Brain microvascular endothelial cell (primary cell): ENCODE results near the gene NRIP3.
A peak's percentile ranks its signal among the peaks of the same experiment; 100 is the strongest.

Experiments used
- DNase-seq: peaks from one replicate; pipeline ENCODE4 v3.0.0-alpha.2; 2020
- H3K27ac ChIP-seq: fragments of 250-450 bp; sonication (Bioruptor Pico); 2 replicates; pipeline ENCODE4 v1.5.1; 2020; ENCODE audit warnings: mild to moderate bottlenecking, moderate library complexity
- H3K27me3 ChIP-seq: fragments of 250-450 bp; sonication (Bioruptor Pico); replicated peaks from 2 replicates; pipeline ENCODE4 v1.5.1; 2020; ENCODE audit warnings: mild to moderate bottlenecking
- H3K36me3 ChIP-seq: fragments of 250-450 bp; sonication (Bioruptor Pico); replicated peaks from 2 replicates; pipeline ENCODE4 v1.5.1; 2020; ENCODE audit warnings: mild to moderate bottlenecking
- H3K4me3 ChIP-seq: 2 replicates; pipeline ENCODE4 v1.5.1; 2011; ENCODE audit warnings: low read depth, mild to moderate bottlenecking, control low read depth, low read length, moderate library complexity
- in situ Hi-C: cut with HindIII; loops from 2 replicates; pipeline ENCODE4 v1.10.0; 2017; ENCODE audit warnings: low sequenced_read_pairs, low pct_ligation_motif_present
- TF ChIP-seq, protein P1 (sequence below): IDR thresholded peaks from 2 replicates; pipeline ENCODE4 v1.5.1; 2011; ENCODE audit warnings: low read depth, mild to moderate bottlenecking, moderate library complexity, low read length, control low read depth, inconsistent platforms; ENCODE audit errors: missing control alignments

NRIP3 gene

DNA sequence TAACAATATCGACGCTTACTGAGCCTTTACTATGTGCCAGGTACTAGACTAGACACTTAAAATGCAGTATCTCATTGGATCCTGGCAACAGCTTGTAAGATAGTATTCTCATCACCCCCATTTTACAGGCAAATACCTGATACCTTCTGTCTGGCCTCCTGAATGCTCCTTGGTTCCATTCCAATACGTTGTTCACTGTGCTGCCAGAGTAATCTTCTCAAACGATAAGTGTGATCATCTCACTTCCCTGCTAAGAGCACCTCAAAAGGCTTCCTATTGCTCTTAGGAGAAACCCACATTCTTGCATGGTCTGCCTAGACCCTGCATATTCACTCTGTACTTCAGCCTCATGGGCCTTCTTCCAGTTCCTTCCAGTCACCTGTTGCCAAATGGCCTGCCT is 1.3 kb upstream of the NRIP3 start:
- in situ Hi-C loops: no loop called here

DNA sequence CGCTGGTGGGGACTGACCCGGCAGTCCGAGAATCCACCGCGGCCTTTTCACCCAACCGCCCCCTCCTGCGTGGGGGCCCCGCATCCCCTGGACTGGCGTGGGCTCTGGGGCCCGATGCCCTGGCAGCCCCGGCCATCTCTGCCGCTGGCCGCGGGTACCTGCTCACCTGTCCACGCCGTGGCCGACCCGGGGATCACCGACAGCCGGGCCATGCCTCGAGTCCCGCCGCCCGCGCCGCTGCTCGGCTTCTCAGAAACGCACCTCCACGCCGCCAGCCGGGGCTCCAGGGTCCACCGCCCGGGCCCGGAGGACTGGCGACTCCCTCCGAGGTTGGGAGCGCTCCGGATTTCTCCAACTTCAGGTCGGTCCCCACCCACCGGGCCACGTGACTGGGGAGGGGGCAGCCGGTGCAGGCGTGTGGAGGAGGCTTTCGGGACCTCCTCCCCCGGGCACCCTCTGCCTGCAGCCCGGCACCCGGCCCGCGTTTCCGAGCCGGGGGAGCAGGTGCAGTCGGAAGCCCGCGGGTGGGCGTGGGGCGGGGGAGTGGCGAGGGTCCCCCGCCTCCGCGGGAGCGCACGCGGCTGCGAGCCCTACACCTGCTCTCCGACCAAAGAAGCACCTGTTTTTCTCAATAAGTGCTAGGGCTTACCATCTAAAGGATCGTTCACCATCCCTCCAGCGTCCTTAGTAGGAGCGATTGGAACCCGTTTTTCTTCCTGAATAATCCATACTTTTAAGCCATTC is 554 bp upstream of the NRIP3 start:
- DNase-seq: no peak
- peak overlapping the region; percentile 45 for H3K4me3 ChIP-seq
- no peak overlapping the region for H3K27ac ChIP-seq
- TF ChIP-seq, protein P1, sequence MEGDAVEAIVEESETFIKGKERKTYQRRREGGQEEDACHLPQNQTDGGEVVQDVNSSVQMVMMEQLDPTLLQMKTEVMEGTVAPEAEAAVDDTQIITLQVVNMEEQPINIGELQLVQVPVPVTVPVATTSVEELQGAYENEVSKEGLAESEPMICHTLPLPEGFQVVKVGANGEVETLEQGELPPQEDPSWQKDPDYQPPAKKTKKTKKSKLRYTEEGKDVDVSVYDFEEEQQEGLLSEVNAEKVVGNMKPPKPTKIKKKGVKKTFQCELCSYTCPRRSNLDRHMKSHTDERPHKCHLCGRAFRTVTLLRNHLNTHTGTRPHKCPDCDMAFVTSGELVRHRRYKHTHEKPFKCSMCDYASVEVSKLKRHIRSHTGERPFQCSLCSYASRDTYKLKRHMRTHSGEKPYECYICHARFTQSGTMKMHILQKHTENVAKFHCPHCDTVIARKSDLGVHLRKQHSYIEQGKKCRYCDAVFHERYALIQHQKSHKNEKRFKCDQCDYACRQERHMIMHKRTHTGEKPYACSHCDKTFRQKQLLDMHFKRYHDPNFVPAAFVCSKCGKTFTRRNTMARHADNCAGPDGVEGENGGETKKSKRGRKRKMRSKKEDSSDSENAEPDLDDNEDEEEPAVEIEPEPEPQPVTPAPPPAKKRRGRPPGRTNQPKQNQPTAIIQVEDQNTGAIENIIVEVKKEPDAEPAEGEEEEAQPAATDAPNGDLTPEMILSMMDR: no peak
- no peaks in the 10 kb centered on the region for H3K36me3 ChIP-seq
- H3K27me3 ChIP-seq: peaks cover 14% of the 10 kb centered on the region
- in situ Hi-C loops: no loop called here

More for the DNA sequence above, 1.3 kb upstream of the NRIP3 start:
- no peaks in the 10 kb centered on the region for H3K36me3 ChIP-seq
- H3K4me3 ChIP-seq: no peak overlapping the region
- H3K27ac ChIP-seq: no peak overlapping the region
- TF ChIP-seq, protein P1: no peak
- no peak for DNase-seq
- peaks cover 14% of the 10 kb centered on the region for H3K27me3 ChIP-seq

DNA sequence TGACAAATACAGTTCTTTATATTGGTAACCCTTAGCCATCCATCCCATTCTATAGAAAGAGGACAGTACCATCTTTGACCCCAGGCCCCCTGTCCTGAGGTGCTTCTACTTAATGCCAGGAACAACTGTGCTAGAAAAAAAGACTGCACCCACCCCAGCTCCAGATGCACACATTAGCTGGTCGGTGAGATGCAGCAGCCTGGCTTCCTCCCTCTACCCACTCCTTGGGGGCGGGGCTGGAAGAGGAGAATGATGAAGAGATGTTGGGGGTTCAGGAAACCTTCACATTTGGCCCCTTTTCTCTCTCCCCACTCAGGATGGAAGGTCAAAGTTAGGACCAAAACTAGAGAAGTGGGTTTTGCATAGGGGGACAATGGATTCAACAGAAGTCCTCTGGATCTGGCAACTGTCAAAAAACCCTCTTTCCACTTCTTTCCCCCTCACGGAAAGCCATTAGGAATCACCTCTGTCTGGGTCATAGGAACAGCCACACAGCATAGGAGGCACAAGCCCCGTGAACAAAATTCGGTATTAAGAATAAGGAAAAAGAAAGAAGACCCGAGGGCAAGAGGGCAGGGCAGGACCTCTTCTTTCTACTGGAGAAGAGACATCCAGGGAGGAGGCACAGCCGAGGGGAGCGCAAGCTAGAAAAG is 755 bp downstream of the NRIP3 start:
- Histone ChIP-seq H3K36me3 (no peaks in the 10 kb centered on the region), H3K27me3 (peaks cover 14% of the 10 kb centered on the region), H3K27ac (peak overlapping the region; percentile 1), H3K4me3 (peak overlapping the region; percentile 52)
- TF ChIP-seq, protein P1: no peak
- in situ Hi-C loops: no loop called here
- DNase-seq: no peak

DNA sequence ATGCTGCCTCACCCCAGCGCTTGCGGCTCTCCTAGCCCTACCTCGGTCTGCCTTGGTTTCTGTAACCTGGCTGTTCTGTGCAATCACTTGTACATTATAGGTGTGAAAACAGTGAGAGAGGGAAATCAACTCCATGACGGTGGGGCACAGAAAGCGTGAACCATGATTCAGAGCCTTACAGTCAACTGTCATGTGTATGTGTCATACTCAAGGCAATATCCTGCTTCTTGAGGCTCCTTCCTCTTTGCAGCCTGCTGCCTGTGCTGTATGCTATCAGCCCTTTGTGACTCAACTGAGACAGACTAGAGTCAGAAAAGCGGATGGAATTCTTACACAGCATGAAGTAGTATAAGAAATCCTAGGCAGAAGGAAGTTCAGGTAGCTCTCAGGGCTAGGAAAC is 2.1 kb downstream of the NRIP3 start:
- in situ Hi-C loops: no loop called here
- peak; percentile 92 for DNase-seq

DNA sequence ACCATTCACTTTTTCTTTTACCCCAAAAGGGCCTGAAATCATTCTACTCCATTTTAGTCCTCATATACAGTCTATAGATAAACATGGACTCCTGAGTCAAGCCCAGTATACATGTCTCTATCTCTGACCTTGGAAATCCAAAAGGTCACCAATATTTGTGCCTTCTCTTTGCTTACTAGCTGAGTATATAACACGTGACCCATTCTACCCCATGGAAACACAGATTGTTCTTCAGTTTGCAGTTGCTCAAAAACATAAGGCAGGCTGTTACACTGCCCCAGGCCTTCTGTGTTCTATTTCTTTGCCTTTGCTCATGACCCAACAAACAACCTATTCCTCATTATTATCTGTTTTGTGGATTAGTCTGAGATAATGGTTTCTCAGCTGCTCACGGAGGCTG is 5.8 kb downstream of the NRIP3 start:
- Histone ChIP-seq H3K36me3 (no peaks in the 10 kb centered on the region), H3K27me3 (no peaks in the 10 kb centered on the region), H3K27ac (no peak overlapping the region), H3K4me3 (no peak overlapping the region)
- TF ChIP-seq, protein P1: no peak
- no peak for DNase-seq
- in situ Hi-C loops: no loop called here

More for the DNA sequence above, 2.1 kb downstream of the NRIP3 start:
- Histone ChIP-seq H3K27ac (peak overlapping the region; percentile 50), H3K4me3 (no peak overlapping the region), H3K27me3 (peaks cover 14% of the 10 kb centered on the region), H3K36me3 (no peaks in the 10 kb centered on the region)
- TF ChIP-seq, protein P1: no peak
